ENCODE results near the gene SMG6.

SMG6 gene

DNA sequence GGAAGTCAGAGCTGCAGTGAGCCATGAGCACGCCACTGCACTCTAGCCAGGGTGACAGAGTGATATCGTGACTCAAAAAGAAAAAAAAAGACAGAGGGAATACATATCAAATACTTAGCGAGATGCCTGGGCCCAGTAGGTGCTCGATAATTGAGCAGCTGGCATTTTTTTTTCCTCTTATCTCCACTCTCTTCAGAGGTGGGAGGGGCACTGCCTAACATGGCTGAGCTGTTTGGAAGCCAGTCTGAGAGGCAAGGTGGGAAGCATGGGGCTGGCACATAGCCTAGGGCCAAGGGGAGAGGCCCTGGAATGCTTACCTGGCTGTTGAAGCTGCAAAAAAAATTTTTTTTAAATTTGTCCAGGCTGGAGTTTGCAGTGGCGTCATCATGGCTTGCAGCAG, 210.2 kb downstream of the SMG6 start:
- peak; percentile 31 for DNase-seq

DNA sequence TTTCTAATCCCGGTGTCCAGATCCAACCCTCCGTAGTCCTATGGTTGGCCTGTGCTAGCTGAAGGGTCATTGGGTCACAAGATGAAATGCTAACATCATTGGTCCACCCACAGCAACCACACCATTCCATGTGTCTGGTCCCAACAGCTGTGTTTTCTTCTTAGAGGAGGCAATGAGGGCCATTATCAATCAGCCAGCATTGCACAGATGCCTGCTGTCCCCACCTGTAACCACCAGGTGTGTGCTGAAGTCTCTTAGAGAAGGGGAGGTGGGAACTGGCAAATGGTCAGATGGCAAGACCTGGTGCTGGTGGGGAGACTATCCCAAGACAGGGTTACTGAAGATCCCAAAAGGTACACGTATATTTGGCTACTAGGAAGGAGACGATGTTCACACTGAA, 211.3 kb downstream of the SMG6 start:
- DNase-seq: no peak

GRCh38 chr17:2090804-2091534, 212.6 kb downstream of the SMG6 start:
- DNase-seq: no peak

DNA sequence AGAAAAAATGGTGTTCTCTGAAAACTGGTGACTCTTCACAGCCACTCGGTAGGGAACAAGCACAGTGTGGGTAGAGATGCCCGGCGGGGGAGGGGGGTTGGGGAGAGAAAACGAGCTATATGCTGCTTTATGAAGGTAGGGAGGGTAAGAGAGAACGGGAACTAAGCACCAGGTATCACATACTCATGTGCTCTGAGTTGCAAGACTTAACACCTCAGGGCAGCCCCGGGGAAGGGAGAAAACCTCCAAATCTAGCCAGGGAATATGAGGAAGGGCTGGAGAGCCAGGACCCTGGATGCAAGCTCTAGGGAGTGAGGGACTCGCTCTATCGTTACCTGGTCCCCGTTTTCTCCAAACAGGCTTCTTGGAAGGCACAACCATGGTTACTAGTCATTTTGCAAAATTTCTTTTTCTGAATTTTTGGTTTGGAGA, 213.4 kb downstream of the SMG6 start:
- no peak for DNase-seq

DNA sequence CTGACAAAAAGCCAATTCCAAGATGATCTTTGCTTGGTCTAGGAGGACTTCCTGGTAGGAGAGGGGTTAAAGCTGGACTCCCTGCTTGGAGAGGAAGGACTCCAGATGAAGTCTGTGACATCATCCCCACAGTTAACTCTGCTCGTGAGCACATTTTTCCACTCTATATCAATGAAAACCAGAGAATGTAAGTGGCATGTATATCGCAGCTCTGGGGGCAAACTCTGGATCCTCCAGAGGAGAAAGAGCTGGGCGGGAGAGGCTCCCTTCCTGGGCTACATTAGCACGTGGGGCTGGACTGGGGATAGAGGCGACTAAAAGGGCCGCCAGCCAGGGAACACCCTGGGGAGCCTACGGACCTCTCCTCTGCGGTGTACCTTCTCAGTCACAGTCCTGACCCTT, 214.6 kb downstream of the SMG6 start:
- no peak for DNase-seq

- DNase-seq: no peak
These were observed 215.9 kb downstream of the SMG6 start for GRCh38 chr17:2087597-2088211.

GRCh38 chr17:2086306-2086705, 217.3 kb downstream of the SMG6 start:
- no peak for DNase-seq

DNA sequence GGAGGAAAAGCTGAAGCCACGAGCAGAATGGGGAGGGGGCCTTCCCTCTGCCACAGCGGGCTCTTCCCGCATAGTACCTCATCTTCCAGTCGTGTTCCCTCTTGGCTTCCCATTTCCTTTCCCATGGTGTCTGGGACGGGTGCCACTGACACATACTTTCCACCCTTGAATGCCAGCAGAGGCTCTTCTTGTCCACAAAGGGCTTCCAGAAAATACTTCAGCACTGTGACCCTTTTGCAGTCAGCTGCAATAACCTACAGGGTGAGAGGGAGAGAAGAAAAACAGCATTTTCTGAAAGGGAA, 218.0 kb downstream of the SMG6 start:
- DNase-seq: no peak

GRCh38 chr17:2084766-2085647, 218.6 kb downstream of the SMG6 start:
- no peak for DNase-seq

DNA sequence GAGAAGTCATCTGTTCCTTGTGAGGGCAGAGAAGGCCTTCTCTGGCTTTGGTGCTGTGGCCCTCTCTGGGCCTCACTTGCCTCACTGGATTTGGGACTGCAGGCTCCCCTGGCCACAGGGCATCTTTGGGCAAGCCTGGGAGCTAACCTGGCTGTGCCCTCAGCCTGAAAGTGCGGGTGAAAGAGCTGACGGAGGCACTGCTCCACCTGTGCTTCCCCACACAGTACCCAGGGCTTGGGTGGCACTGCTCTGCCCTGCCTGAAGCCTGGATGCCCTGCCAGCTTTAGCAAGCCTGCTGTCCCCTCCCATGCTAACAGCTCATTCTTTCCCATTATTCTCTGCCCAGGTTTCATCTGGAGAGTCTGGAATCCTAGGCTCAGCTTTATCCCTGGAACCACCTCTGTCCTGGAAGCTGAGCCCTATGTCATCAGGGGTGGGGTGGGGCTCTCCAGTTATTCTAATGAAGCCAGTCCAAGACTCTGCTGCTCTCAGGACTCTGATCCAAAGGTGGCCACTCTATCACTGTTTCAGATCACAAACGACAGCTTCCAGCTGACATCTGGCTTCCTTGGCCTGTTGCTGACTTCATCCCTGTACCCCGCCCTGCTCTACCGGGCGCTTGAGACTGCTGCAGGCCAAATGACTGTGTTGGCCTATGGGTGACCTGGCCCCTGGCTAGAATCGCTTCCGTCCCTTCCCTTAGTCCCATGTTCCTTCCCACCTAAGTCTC, 219.4 kb downstream of the SMG6 start:
- DNase-seq: no peak

GRCh38 chr17:2083613-2084035, 220.0 kb downstream of the SMG6 start:
- DNase-seq: no peak

DNA sequence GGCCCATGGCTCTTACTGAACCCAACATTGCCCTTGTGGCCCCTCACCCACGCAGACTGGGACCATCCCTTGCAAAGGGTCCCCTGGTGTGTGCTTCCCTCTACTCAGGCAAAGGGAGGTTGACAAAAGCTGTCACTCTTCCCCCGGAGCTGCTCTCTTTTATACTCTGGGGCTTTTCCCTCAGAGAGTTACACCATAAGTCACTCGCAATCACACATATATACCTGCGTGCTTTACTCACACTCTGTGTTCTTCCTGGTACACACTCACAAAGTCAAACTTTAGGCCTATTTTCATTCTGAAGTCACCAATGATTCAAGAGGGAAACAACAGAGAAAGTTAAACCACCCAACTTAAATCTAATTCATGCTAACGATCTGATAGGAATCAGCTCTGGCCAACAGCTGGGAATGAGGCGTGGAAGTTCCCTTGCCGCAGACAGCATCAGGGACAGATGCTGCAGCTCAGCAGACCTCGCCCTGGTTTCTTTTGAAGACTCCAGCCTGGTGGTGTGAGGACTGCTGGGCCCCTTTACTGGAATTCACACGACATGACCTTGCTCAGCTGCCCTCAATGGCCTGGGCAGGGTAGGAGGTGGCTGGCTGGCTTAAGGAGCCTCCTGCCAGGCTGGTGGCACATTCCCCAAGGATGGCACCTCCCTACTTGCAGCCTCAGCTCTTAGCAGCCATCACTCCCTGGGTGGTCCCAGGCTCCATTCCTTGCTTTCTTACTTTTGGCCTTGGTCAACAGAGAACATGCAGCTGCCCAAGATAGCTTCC, 221.4 kb downstream of the SMG6 start:
- no peak for DNase-seq

DNA sequence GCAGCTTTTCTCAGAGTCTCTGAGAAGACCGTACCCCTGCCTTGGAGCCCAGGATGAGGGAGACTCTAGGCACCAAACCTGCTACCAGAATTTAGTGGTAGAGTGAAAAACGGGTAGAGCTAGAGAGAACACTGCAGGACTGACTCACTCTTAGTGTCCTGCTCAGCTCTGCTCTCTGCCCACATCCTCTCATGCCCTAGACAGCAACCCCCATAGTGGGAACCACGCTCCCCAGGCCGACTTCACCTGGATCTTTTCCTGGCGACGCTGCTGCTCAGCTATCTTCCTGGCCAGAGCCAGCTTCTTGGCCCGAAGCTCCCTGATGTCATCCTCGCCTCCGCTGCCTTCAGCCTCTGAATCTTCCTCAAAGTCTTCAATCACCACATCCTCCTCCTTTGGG, 222.0 kb downstream of the SMG6 start:
- DNase-seq: no peak

GRCh38 chr17:2077040-2077439, 226.5 kb downstream of the SMG6 start:
- no peak for DNase-seq

DNA sequence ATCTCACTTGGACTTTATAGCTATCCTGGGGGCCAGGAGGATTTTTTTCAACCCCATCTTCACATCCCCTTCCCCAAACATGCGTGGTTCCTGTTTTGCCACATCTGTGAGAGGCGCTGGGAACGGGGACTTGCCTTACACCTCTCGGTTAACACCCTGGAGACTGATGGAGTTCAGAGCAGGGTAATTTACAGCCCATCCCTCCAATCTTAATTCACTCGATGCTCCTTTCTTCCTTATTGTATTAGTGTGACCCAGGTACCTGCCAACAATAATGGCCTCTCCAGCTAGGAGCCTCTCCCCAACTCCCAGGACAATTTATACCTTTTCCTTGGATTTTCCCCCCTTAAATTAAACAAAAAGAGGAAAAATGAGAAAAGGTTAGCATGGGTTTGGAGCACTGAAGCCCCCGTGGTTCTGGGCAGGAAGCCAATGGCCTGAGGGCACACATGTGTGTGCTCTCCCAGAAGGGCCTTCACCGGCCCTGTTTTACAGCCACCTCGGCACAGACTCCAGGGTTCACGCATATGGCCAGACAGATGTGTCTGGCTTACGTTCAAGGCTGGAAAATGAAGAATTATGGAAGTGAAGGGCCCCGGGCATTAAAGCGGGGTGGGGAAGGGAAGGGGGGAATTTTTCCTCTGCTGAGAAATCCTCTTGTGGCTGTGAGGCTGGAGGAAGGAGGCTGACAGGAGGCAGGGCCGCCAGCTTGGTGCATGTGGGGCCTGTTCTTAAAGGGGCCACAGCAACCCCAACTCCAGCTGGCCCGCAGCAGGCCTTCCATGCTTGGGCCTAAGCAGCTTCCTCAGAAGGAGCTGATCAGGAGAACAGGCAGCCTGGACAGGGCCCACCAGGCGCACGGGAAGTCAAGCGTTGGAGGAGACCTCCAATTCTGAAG, 227.2 kb downstream of the SMG6 start:
- no peak for DNase-seq

GRCh38 chr17:2075336-2076086, 228.1 kb downstream of the SMG6 start:
- DNase-seq: no peak

- no peak for DNase-seq
These were observed 228.7 kb downstream of the SMG6 start for GRCh38 chr17:2074919-2075318.

- DNase-seq: no peak
These were observed 231.9 kb downstream of the SMG6 start for GRCh38 chr17:2071455-2072281.

GRCh38 chr17:2071024-2071385, 232.6 kb downstream of the SMG6 start:
- no peak for DNase-seq

All from NCI-H2171 (cell line).